CD4-positive, alpha-beta T cell treated with Interleukin-17A for 1 hour (primary cell): Measurements from ENCODE around the gene ZNF467.
A peak's percentile ranks its signal among the peaks of the same experiment; 100 is the strongest.

Experiments
- DNase-seq: peaks from one replicate; pipeline ENCODE4 v3.0.0-alpha.2; 2020

Gene ZNF467

DNA sequence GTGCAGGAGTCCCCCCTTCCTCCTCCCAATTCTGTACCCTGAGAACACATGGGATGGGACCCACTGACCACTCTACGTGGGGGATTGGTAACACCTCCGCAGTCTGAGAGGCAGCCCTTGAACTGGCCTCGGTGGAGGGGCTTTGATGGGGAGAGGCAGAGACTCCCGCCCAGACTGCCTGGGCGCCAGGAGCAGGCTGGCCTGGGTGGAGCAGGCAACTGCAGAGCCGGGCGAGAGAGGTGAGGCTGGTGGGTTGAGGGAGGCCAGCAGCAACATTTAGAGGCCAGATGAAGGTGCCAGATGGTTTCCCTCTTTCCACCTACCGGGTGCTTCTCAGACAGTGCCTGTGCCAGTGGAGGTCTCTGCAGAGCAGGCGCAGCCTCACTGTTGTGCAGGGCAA is 30.7 kb upstream of the ZNF467 start:
- DNase-seq = no peak

- DNase-seq = no peak
Observed at GRCh38 chr7:149803551-149804074, 30.2 kb upstream of the ZNF467 start.

GRCh38 chr7:149802966-149803365 is 29.6 kb upstream of the ZNF467 start:
- no peak for DNase-seq

DNA sequence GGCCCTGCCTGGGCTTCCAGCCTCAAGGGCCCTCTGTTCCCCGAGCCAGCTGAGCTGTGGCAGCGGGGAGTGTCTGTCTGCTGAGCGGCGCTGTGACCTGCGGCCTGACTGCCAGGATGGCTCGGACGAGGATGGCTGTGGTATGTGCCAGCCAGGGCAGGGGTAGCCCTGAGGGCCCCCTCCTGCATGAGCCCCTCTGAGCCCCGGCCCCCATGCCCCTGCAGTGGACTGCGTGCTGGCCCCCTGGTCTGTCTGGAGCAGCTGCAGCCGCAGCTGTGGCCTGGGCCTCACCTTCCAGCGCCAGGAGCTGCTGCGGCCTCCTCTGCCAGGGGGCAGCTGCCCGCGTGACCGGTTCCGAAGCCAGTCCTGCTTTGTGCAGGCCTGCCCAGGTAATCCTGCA is 28.4 kb upstream of the ZNF467 start:
- DNase-seq = no peak

GRCh38 chr7:149801002-149801566 is 27.7 kb upstream of the ZNF467 start:
- no peak for DNase-seq

DNA sequence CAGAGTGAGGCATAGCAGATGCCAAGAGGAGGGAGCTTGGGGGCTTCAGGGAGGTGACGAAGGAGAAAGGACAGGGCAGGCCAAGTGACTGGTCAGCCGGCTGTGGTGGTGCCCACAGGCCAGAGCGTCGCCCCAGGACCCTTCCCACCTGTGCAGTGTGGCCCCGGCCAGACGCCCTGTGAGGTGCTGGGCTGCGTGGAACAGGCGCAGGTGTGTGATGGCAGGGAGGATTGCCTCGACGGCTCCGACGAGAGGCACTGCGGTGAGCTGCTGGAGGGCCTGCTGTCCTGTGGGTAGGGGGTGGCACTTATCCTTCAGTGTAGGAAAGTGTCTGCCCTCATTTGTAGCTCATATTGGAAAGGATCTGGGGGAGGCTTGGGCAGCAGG is 26.8 kb upstream of the ZNF467 start:
- DNase-seq = no peak

- peak; percentile 62 for DNase-seq
Observed at GRCh38 chr7:149799397-149800168, 26.2 kb upstream of the ZNF467 start.

- no peak for DNase-seq
Observed at GRCh38 chr7:149797771-149798170, 24.4 kb upstream of the ZNF467 start.

DNA sequence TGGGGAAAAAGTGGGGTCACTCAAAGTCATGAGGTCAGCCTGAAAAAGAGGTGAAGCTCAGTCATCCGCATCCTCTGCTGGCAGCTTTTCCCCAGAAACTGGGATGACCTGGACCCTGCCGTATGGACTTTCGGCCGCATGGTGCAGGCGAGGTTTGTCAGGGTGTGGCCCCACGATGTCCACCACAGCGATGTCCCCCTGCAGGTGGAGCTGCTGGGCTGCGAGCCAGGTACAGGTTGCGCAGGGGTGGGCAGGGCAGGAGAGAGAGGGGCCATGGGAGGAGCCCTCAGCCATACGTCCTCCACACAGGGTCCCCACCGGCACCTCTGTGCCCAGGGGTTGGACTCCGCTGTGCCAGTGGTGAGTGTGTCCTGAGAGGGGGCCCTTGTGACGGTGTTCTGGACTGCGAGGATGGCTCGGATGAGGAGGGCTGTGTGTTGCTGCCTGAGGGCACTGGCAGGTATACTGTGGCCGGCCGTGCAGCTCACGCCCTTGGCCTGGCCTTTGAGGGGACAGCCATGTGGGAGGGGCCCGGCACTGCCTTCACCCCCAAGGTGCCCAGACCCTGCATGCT is 23.0 kb upstream of the ZNF467 start:
- DNase-seq = no peak

DNA sequence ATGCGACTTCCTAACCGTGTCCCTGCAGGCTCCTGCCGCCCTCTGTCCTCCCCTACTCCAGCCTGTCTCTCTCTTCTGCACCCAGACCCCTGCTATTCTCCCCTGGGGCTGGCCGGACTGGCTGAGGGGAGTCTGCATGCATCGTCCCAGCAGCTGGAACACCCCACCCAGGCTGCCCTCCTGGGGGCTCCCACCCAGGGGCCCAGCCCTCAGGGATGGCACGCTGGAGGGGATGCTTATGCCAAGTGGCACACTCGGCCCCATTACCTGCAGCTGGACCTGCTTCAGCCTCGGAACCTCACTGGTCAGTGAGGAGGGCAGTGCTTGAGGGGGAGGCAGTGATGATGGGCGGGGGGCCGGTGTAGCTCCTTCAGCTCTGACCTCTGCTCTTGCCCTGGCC is 21.7 kb upstream of the ZNF467 start:
- no peak for DNase-seq

DNA sequence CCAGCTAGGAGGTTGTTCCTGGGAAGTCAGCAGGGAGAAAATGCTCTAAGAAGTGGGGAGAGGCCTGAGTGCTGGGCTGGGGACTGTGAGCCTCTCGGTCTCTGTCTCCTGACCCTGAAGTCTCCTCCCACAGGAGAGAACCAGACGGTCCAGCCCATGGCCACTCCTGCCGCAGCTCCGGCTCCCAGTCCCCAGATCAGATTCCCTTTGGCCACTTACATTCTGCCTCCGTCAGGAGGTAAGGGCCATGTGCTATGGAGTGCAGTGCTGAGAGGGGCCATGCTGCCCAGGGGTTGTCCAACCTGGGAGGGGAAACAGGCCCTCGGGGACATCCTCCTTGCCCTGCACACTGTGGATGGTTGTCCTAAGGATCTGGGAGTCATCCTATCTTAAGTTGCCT is 21.3 kb upstream of the ZNF467 start:
- no peak for DNase-seq

DNA sequence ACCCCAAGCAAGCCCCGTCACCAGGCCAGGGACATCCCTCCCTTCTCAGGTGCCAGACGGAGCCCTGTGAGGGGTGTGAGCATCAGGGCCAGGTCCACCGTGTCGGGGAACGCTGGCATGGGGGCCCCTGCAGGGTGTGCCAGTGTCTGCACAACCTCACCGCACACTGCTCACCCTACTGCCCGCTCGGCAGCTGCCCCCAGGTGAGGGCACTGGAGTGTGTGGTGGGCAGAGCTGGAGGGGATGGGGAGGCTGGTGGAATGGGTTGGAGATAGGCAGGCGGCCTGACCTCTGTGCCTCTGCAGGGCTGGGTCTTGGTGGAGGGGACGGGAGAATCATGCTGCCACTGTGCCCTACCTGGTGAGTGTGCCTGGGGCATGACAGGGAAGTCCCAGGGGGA is 19.9 kb upstream of the ZNF467 start:
- no peak for DNase-seq

DNA sequence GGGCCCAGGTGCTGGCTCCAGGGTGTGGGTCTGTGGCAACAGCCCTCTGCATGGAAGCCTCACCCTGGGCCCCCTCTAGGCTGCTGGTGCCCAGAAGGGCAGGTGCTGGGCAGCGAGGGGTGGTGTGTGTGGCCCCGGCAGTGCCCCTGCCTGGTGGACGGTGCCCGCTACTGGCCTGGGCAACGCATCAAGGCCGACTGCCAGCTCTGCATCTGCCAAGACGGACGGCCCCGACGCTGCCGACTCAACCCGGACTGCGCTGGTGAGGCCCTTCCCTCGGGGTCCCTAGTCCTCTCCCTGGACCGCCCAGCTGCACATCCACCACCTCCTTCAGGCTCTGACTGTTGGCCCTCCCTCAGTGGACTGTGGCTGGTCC is 18.8 kb upstream of the ZNF467 start:
- DNase-seq = no peak

DNA sequence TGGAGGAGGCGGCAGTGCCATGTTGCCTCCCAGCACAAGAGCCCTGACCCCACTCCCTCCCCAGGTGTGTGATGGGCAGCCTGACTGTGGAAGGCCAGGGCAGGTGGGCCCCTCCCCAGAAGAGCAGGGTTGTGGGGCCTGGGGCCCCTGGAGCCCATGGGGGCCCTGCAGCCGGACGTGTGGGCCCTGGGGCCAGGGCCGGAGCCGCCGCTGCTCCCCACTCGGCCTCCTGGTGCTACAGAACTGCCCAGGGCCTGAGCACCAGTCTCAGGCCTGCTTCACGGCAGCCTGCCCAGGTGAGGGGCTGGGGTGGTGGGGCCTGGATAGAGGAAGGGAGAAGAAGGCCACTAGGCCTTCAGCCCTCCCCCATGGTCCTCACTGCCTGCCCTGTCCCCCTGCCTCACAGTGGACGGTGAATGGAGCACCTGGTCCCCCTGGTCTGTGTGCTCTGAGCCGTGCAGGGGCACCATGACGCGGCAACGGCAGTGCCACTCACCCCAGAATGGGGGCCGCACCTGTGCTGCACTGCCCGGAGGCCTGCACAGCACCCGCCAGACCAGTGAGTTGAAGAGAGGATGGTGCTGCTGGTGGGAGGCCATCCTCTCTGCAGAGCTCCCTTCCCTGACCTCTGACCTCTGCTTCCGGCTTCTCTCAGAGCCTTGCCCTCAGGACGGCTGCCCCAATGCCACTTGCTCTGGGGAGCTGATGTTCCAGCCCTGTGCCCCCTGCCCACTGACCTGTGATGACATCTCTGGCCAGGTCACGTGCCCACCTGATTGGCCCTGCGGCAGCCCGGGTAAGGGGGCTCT is 18.2 kb upstream of the ZNF467 start:
- no peak for DNase-seq

DNA sequence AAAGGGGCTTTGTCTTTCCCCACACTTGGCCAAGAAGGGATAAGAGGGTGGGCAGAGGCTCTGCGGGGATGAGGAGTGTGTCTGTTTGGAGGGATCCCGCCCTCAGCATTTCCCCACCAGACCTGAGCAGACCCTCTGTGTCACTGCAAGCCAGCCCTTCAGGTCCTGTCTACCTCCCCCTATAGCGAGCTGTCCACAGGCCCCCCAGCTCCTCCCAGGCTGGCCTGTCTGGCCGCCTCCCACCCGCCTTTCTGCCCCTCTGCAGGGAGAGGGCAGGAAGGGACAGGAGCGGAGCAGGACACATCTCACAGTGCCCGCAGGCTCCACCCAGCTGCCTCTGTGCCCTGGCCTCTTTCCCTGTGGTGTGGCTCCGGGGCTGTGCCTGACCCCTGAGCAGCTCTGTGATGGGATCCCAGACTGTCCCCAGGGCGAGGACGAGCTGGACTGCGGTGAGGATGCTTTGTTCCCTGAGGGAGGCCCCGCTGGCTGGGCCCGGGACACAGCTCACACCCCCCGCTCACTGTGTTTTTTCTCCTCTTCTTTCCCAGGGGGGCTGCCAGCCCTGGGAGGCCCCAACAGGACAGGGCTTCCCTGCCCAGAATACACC is 17.5 kb upstream of the ZNF467 start:
- DNase-seq = no peak

DNA sequence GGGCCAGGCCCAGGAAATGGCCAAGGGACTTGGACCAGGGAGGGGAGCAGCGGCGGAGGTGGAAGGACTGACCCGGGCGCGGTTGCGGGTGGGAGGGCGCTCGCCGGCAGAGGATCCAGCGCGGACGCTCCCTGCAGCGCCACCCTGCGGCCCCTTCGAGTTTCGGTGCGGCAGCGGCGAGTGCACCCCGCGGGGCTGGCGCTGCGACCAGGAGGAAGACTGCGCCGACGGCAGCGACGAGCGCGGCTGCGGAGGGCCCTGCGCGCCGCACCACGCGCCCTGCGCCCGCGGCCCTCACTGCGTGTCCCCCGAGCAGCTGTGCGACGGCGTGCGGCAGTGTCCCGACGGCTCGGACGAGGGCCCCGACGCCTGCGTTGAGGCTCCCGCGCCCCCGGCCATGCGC is 16.8 kb upstream of the ZNF467 start:
- peak; percentile 32 for DNase-seq

DNA sequence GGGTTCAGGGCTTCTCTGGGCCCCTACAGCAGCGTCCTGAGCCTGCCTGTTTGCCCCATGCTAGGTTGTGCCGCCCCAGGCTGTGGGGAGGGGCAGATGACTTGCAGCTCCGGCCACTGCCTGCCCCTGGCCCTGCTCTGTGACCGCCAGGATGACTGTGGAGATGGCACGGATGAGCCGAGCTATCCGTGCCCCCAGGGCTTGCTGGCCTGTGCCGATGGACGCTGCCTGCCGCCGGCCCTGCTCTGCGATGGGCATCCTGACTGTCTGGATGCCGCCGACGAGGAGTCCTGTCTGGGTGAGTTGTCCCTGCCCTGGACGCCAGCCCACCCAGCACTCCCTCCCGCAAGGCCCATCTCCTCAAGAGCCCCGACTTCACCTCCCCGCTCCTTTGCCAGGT is 15.7 kb upstream of the ZNF467 start:
- no peak for DNase-seq

GRCh38 chr7:149788300-149788851 is 15.0 kb upstream of the ZNF467 start:
- DNase-seq = no peak

- no peak for DNase-seq
Observed at GRCh38 chr7:149787428-149788299, 14.3 kb upstream of the ZNF467 start.

DNA sequence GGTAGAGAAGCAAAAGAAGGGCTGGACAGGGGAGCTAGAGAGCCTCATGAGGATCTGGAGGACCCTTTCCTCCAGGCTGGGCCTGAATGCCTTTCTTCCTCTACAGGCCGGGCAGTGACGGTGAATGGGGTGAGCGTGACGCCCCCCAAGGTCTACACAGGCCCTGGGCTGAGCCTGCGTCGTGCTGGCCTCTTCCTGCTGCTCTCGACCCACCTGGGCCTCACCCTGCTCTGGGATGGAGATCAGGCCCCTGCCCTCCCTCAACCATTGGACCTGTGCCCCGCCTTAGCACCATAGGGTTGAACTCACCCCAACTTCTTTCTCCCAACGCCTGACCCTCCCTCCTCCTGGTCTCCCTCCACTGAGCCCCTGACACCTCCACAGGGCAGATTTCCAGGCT is 12.6 kb upstream of the ZNF467 start:
- no peak for DNase-seq

- no peak for DNase-seq
Observed at GRCh38 chr7:149785402-149785801, 12.0 kb upstream of the ZNF467 start.

DNA sequence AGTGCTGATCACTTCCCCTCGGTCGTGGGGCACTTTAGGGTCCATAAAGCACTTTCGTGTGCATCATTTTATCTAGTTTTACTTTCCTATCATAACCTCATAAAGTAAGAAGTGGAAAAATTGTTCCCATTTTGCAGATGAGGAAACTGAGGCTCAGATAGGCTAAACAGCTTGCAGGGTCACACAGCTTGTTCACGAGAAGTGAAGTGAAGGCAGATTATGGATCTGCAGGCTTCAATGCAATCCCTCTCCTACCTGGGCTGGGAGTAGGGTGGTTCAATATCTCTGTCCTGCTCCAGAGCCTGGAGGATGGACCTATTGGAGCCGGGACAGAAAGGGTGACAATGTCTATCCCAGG is 10.8 kb upstream of the ZNF467 start:
- no peak for DNase-seq
